ENCODE measurements around the gene RASAL2.

GRCh38 chr1:178271471-178271870 is 177.6 kb downstream of the RASAL2 start:
- TF ChIP-seq CTCF (IDR thresholded peaks at IDR 0.05) (no peak), POLR2A (IDR thresholded peaks at IDR 0.05) (no peak), EP300 (IDR thresholded peaks at IDR 0.05) (no peak), POLR2AphosphoS5 (IDR thresholded peaks at IDR 0.05) (no peak)
